A673 (cell line): ENCODE results near the gene HDAC4. TPM values are rescaled to one million over a fixed set of nuclear protein-coding genes. Genes with fewer than 3 reads are reported as not detected.

ENCODE experiments used
- BruUV-seq: library from RNA; stranded (reverse); fragments of 400-500 nt; replicated peaks from 2 replicates; lab custom pipeline; 2021; lab: Mats Ljungman, UMichigan
- CTCF ChIA-PET: fragments of 300-600 bp; sonication (Branson Sonifier 250); formaldehyde crosslinking; loops from one replicate; lab custom pipeline; 2022; ENCODE audit warnings: antibody characterized with exemption; lab: Charles Lee
- POLR2A ChIA-PET: fragments of 300-600 bp; sonication (Branson Sonifier 250); formaldehyde crosslinking; loops from one replicate; lab custom pipeline; 2022; ENCODE audit warnings: antibody characterized with exemption; ENCODE audit not compliant: low non-redundant PET; lab: Charles Lee
- DNase-seq: peaks from one replicate; pipeline ENCODE4 v3.0.0-alpha.2; 2015; ENCODE audit warnings: low spot score
- H3K27ac ChIP-seq: fragments of 200-600 bp; sonication (generic); 2 replicates; pipeline ENCODE4 v1.5.1; 2016; ENCODE audit warnings: mixed run types, low read depth, mild to moderate bottlenecking, mixed read lengths, antibody characterized with exemption, low read length; ENCODE audit not compliant: poor library complexity, severe bottlenecking
- H3K27me3 ChIP-seq: fragments of 200-600 bp; sonication (generic); replicated peaks from 2 replicates; pipeline ENCODE4 v1.6.1; 2017; ENCODE audit warnings: mixed run types, low read depth, mild to moderate bottlenecking, mixed read lengths, antibody characterized with exemption, low read length; ENCODE audit not compliant: insufficient read depth, poor library complexity
- H3K36me3 ChIP-seq: fragments of 200-600 bp; sonication (generic); 2 replicates; pipeline ENCODE4 v1.6.1; 2016; ENCODE audit warnings: mixed run types, mild to moderate bottlenecking, mixed read lengths, antibody characterized with exemption, low read length; ENCODE audit not compliant: insufficient read depth, poor library complexity, severe bottlenecking
- H3K4me1 ChIP-seq: fragments of 200-600 bp; sonication (generic); 2 replicates; pipeline ENCODE4 v1.6.1; 2017; ENCODE audit warnings: mixed run types, mild to moderate bottlenecking, mixed read lengths, antibody characterized with exemption, low read length; ENCODE audit not compliant: insufficient read depth, poor library complexity, severe bottlenecking
- H3K4me3 ChIP-seq: fragments of 200-600 bp; sonication (generic); 2 replicates; pipeline ENCODE4 v1.5.1; 2016; ENCODE audit warnings: low read depth, mixed run types, mild to moderate bottlenecking, mixed read lengths, low read length; ENCODE audit not compliant: poor library complexity, severe bottlenecking
- H3K9me3 ChIP-seq: fragments of 200-600 bp; sonication (generic); 2 replicates; pipeline ENCODE4 v1.6.1; 2016; ENCODE audit warnings: mixed run types, low read depth, mild to moderate bottlenecking, mixed read lengths, antibody characterized with exemption, low read length; ENCODE audit not compliant: poor library complexity, severe bottlenecking
- CTCF ChIP-seq: fragments of 300-800, 200-600 bp; sonication (generic); conservative IDR thresholded peaks from 2 replicates; pipeline ENCODE4 v1.5.1; 2017; ENCODE audit warnings: low read depth, mild to moderate bottlenecking, antibody characterized with exemption, low read length, moderate library complexity, mixed read lengths
- EZH2 ChIP-seq: fragments of 200-600 bp; sonication (generic); IDR thresholded peaks from 2 replicates; pipeline ENCODE4 v1.6.1; 2017; ENCODE audit warnings: borderline replicate concordance, low read depth, mild to moderate bottlenecking, mixed read lengths, antibody characterized with exemption, low read length; ENCODE audit not compliant: poor library complexity, severe bottlenecking
- intact Hi-C: fragments of 100-400 bp; cut with micrococcal nuclease; formaldehyde crosslinking; loops from one replicate; pipeline ENCODE4 v1.10.0; 2022; ENCODE audit not compliant: unreplicated experiment
- total RNA-seq: library from RNA; stranded (reverse); gene quantifications from 2 replicates; pipeline ENCODE4 v1.2.3, GENCODE V29; 2021

Gene HDAC4
- total RNA-seq, 1 experiment from 2014 or later, result 40.0 TPM

DNA sequence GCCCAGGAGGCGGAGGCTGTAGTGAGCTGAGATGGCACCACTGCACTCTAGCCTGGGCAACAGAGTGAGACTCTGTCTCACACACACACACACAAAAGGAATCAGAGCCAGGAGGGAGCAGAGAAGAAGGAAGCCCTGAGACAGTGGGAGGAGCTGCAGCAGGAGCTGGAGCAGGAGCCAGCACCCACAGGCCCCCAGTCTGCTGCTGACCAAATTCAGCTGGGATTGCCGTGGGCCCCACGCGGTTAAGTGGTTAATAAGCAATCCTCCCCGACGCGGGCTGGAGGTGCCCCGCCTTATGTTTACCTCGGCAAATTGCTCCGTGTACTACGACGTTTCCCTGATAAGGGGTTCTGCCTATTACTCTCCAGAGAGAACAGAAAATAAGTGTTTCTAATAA, 287.6 kb downstream of the HDAC4 start:
- H3K9me3 ChIP-seq, result no peaks in the 10 kb centered on the region
- no peaks in the 10 kb centered on the region for H3K4me1 ChIP-seq
- ChIA-PET CTCF (no interaction called here), POLR2A (no interaction called here)
- H3K36me3 ChIP-seq, result peaks cover 7% of the 10 kb centered on the region
- no TSS peak for BruUV-seq
- TF ChIP-seq CTCF (no peak), EZH2 (no peak)
- no peak overlapping the region for H3K27ac ChIP-seq
- DNase-seq, result no peak
- H3K27me3 ChIP-seq, result no peaks in the 10 kb centered on the region
- H3K4me3 ChIP-seq, result no peak overlapping the region
- intact Hi-C loops, result no loop called here

GRCh38 chr2:239112127-239112774, 288.6 kb downstream of the HDAC4 start:
- H3K36me3 ChIP-seq, result peaks cover 7% of the 10 kb centered on the region
- TF ChIP-seq CTCF (no peak), EZH2 (no peak)
- no peaks in the 10 kb centered on the region for H3K27me3 ChIP-seq
- no peaks in the 10 kb centered on the region for H3K9me3 ChIP-seq
- DNase-seq, result no peak
- intact Hi-C loops, result no loop called here
- ChIA-PET POLR2A (no interaction called here), CTCF (no interaction called here)
- H3K4me3 ChIP-seq, result no peak overlapping the region
- H3K27ac ChIP-seq, result no peak overlapping the region
- H3K4me1 ChIP-seq, result no peaks in the 10 kb centered on the region
- no TSS peak for BruUV-seq

DNA sequence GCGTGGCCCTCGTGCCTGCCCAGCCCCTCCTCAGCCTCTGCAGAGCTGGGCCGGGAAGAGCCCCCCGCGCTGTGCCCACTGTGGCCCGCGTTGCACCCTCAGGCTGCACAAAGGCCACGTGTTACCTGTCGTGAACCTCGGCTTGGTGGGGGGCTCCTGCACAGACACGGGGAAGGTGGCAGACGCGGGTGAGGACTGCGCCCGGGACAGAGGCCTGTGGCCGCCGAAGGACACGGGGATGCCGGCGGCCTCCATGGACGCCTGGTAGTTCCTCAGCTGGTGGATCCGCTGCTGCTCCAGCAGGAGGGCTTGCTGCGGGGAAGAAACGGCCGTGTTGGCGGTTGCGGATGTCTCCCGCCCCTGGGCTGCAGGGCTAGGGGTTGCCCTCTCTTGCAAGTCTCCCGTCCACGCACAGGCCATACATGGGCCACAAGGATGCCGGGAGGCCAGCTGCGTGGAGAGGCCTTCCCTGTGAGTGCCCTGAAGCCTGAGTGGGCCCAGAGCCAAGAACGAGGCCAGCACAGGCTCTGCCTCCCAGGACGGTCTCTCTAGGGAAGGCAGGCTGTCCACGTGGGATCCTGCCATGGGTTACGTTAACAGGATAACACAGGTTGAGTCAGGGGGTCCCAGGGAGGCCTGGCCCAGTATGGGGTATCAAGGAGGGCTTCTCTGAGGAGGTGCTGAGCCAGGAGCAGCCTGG, 289.3 kb downstream of the HDAC4 start:
- no TSS peak for BruUV-seq
- TF ChIP-seq EZH2, result no peak
- TF ChIP-seq CTCF, result no peak
- ChIA-PET POLR2A (no interaction called here), CTCF (no interaction called here)
- Histone ChIP-seq H3K27ac (no peak overlapping the region), H3K27me3 (no peaks in the 10 kb centered on the region), H3K4me3 (no peak overlapping the region), H3K4me1 (no peaks in the 10 kb centered on the region), H3K9me3 (no peaks in the 10 kb centered on the region), H3K36me3 (peaks cover 7% of the 10 kb centered on the region)
- intact Hi-C loops, result no loop called here
- no peak for DNase-seq
